Fibroblast of lung (primary cell): ENCODE measurements around the gene SLC23A1. TPM values are rescaled to one million over a fixed set of nuclear protein-coding genes. Genes with fewer than 3 reads are reported as not detected.

Experiments used
- DNase-seq, 2 donors: peaks; one replicate each; pipeline versions ENCODE4 v3.0.0 to v3.0.0-alpha.2; 2010; ENCODE audit warnings: low read depth in 2 of 2
- H2AFZ ChIP-seq: 2 replicates; pipeline ENCODE4 v1.5.1; 2012; ENCODE audit warnings: low read length, control low read depth, inconsistent platforms
- H3K27ac ChIP-seq: 2 replicates; pipeline ENCODE4 v1.5.1; 2011; ENCODE audit warnings: low read length, control low read depth; ENCODE audit not compliant: insufficient read depth
- H3K27me3 ChIP-seq: 2 replicates; pipeline ENCODE4 v1.5.1; 2011; ENCODE audit warnings: mild to moderate bottlenecking, low read length; ENCODE audit not compliant: control insufficient read depth, insufficient read depth
- H3K36me3 ChIP-seq: 2 replicates; pipeline ENCODE4 v1.5.1; 2011; ENCODE audit warnings: low read length; ENCODE audit not compliant: control insufficient read depth, insufficient read depth
- H3K4me1 ChIP-seq: 2 replicates; pipeline ENCODE4 v1.5.1; 2011; ENCODE audit warnings: low read length; ENCODE audit not compliant: control insufficient read depth, insufficient read depth; ENCODE audit errors: extremely low read depth
- H3K4me2 ChIP-seq: 2 replicates; pipeline ENCODE4 v1.5.1; 2011; ENCODE audit warnings: low read length, control low read depth; ENCODE audit not compliant: insufficient read depth; ENCODE audit errors: extremely low read depth
- H3K4me3 ChIP-seq, 4 experiments: fragments of 200-600 bp in 1 of 4; sonication (generic) in 1 of 4; replicated peaks in 1 of 4; 2 replicates each; pipeline ENCODE4 v1.5.1; 2011 to 2016; ENCODE audit warnings: low read length in 4 of 4, low read depth in 3 of 4, mild to moderate bottlenecking in 3 of 4, control low read depth in 2 of 4, inconsistent platforms in 1 of 4, mixed read lengths in 1 of 4; ENCODE audit not compliant: insufficient read depth in 1 of 4; ENCODE audit errors: control extremely low read depth in 1 of 4
- H3K79me2 ChIP-seq: 2 replicates; pipeline ENCODE4 v1.5.1; 2012; ENCODE audit warnings: mild to moderate bottlenecking, low read length, inconsistent platforms; ENCODE audit not compliant: control insufficient read depth, insufficient read depth
- H3K9ac ChIP-seq: 2 replicates; pipeline ENCODE4 v1.5.1; 2011; ENCODE audit warnings: mild to moderate bottlenecking, low read length, control low read depth; ENCODE audit not compliant: insufficient read depth
- H3K9me3 ChIP-seq: 2 replicates; pipeline ENCODE4 v1.5.1; 2012; ENCODE audit warnings: low read depth, low read length; ENCODE audit not compliant: control insufficient read depth, insufficient read depth
- H4K20me1 ChIP-seq: 2 replicates; pipeline ENCODE4 v1.5.1; 2011; ENCODE audit warnings: low read length; ENCODE audit not compliant: control insufficient read depth, insufficient read depth; ENCODE audit errors: extremely low read depth
- CTCF ChIP-seq, 2 donors: IDR thresholded peaks in 1 of 2; conservative IDR thresholded peaks in 1 of 2; 1 replicate in 1 of 2; 2 replicates in 1 of 2; pipeline ENCODE4 v1.5.1; 2011 to 2012; ENCODE audit warnings: low read length in 2 of 2, control low read depth in 1 of 2, inconsistent platforms in 1 of 2, low read depth in 1 of 2, mild to moderate bottlenecking in 1 of 2
- EZH2 ChIP-seq: IDR thresholded peaks from 2 replicates; pipeline ENCODE4 v1.5.1; 2012; ENCODE audit warnings: low read length, control low read depth, mild to moderate bottlenecking; ENCODE audit errors: missing control alignments
- polyA plus RNA-seq, 2 donors: library from polyadenylated mRNA; depleted of rRNA in 1 of 2; stranded (reverse) in 1 of 2; unstranded in 1 of 2; fragments of >200 nt; gene quantifications; 2 replicates each; pipeline ENCODE4 v1.2.1, GENCODE V29; 2011 to 2012; ENCODE audit warnings: missing spikeins in 1 of 2
- total RNA-seq: library from RNA; depleted of rRNA; stranded (reverse); fragments of >200 nt; gene quantifications from 2 replicates; pipeline ENCODE4 v1.2.1, GENCODE V29; 2014

The SLC23A1 gene
- total and polyA plus RNA-seq, 2 donors (not counting 1 experiment from before 2014, with no cell fraction given) = not detected

- TF ChIP-seq CTCF (conservative IDR thresholded peaks at IDR 0.05 in 1 of 2, IDR thresholded peaks at IDR 0.05 in 1 of 2; ENCODE audit: low read depth in 1 of 2, low read length in 2 of 2) (no peak), EZH2 (no peak)
- H4K20me1 ChIP-seq = no peaks in the 10 kb centered on the region
- no peak overlapping the region for H3K4me3 ChIP-seq
- peak in 1 of 2 donors; percentile 48 for DNase-seq
- no peak overlapping the region for H3K27ac ChIP-seq
- H3K79me2 ChIP-seq = no peaks in the 10 kb centered on the region
- no peaks in the 10 kb centered on the region for H3K9me3 ChIP-seq
- H3K36me3 ChIP-seq = peaks cover 2% of the 10 kb centered on the region
- H3K27me3 ChIP-seq = no peaks in the 10 kb centered on the region
- H3K9ac ChIP-seq = no peak overlapping the region
- H3K4me1 ChIP-seq = peaks cover 3% of the 10 kb centered on the region
- H2AFZ ChIP-seq = no peak overlapping the region
- no peak overlapping the region for H3K4me2 ChIP-seq
These were observed 31.6 kb upstream of the SLC23A1 start for GRCh38 chr5:139414581-139415130.

- no peak overlapping the region for H3K9ac ChIP-seq
- H3K27ac ChIP-seq = no peak overlapping the region
- H3K4me1 ChIP-seq = peaks cover 3% of the 10 kb centered on the region
- H4K20me1 ChIP-seq = no peaks in the 10 kb centered on the region
- no peak overlapping the region for H3K4me3 ChIP-seq
- no peaks in the 10 kb centered on the region for H3K9me3 ChIP-seq
- peaks cover 2% of the 10 kb centered on the region for H3K36me3 ChIP-seq
- H2AFZ ChIP-seq = no peak overlapping the region
- H3K79me2 ChIP-seq = no peaks in the 10 kb centered on the region
- no peak for TF ChIP-seq EZH2
- TF ChIP-seq CTCF (conservative IDR thresholded peaks at IDR 0.05 in 1 of 2, IDR thresholded peaks at IDR 0.05 in 1 of 2; ENCODE audit: low read depth in 1 of 2, low read length in 2 of 2) = no peak
- no peak for DNase-seq
- no peak overlapping the region for H3K4me2 ChIP-seq
- H3K27me3 ChIP-seq = no peaks in the 10 kb centered on the region
These were observed 30.9 kb upstream of the SLC23A1 start for GRCh38 chr5:139413963-139414362.

GRCh38 chr5:139413153-139413552 lies 30.1 kb upstream of the SLC23A1 start:
- H3K79me2 ChIP-seq = no peaks in the 10 kb centered on the region
- no peak for DNase-seq
- H3K9ac ChIP-seq = no peak overlapping the region
- H3K4me2 ChIP-seq = no peak overlapping the region
- no peak overlapping the region for H2AFZ ChIP-seq
- peaks cover 2% of the 10 kb centered on the region for H3K36me3 ChIP-seq
- H3K4me1 ChIP-seq = peaks cover 3% of the 10 kb centered on the region
- no peak overlapping the region for H3K27ac ChIP-seq
- TF ChIP-seq CTCF (conservative IDR thresholded peaks at IDR 0.05 in 1 of 2, IDR thresholded peaks at IDR 0.05 in 1 of 2; ENCODE audit: low read depth in 1 of 2, low read length in 2 of 2) (no peak), EZH2 (no peak)
- no peaks in the 10 kb centered on the region for H3K27me3 ChIP-seq
- no peaks in the 10 kb centered on the region for H4K20me1 ChIP-seq
- H3K9me3 ChIP-seq = no peaks in the 10 kb centered on the region
- H3K4me3 ChIP-seq = no peak overlapping the region
